GM12878 (cell line): ENCODE results near the gene RERE. TPM values are rescaled to one million over a fixed set of nuclear protein-coding genes. Genes with fewer than 3 reads are reported as not detected.

Experiments
- ATF7 ChIP-seq: fragments of 450-650 bp; IDR thresholded peaks from 2 replicates; pipeline ENCODE4 v1.6.1; 2016; ENCODE audit warnings: low read depth, mild to moderate bottlenecking
- CBX3 ChIP-seq: fragments of 200-600 bp; sonication (generic); IDR thresholded peaks from 2 replicates; pipeline ENCODE4 v1.6.1; 2016; ENCODE audit warnings: low read depth, borderline replicate concordance
- CEBPB ChIP-seq, 2 experiments: fragments of 150-350 bp in 1 of 2; IDR thresholded peaks; 2 replicates each; pipeline ENCODE4 v1.6.1; 2012 to 2014; ENCODE audit warnings: low read depth in 2 of 2, low read length in 2 of 2, borderline replicate concordance in 1 of 2, inconsistent platforms in 1 of 2
- ESRRA ChIP-seq: IDR thresholded peaks from 2 replicates; pipeline ENCODE4 v1.6.1; 2012; ENCODE audit warnings: mild to moderate bottlenecking, low read length, improper control_type of control experiment
- HDGF ChIP-seq: fragments of 450-650 bp; IDR thresholded peaks from 2 replicates; pipeline ENCODE4 v1.6.1; 2016; ENCODE audit warnings: antibody characterized with exemption
- IRF4 ChIP-seq: IDR thresholded peaks from 2 replicates; pipeline ENCODE4 v1.6.1; 2011; ENCODE audit warnings: low read depth, low read length
- KAT2A ChIP-seq: conservative IDR thresholded peaks from 2 replicates; pipeline ENCODE4 v1.6.1; 2011; ENCODE audit warnings: low read depth, low read length; ENCODE audit not compliant: control insufficient read depth
- MTA2 ChIP-seq: fragments of 450-650 bp; IDR thresholded peaks from 2 replicates; pipeline ENCODE4 v1.6.1; 2016; ENCODE audit warnings: low read depth, mild to moderate bottlenecking, moderate library complexity
- NBN ChIP-seq: fragments of 450-650 bp; IDR thresholded peaks from 2 replicates; pipeline ENCODE4 v1.6.1; 2016
- NFIC ChIP-seq: IDR thresholded peaks from 2 replicates; pipeline ENCODE4 v1.6.1; 2012; ENCODE audit warnings: low read depth, mild to moderate bottlenecking, inconsistent platforms, low read length, moderate library complexity
- NR2C2 ChIP-seq: IDR thresholded peaks from 2 replicates; pipeline ENCODE4 v1.6.1; 2011; ENCODE audit warnings: borderline replicate concordance, low read depth; ENCODE audit not compliant: control insufficient read depth, insufficient read length
- POLR2AphosphoS5 ChIP-seq: IDR thresholded peaks from 2 replicates; pipeline ENCODE4 v1.6.1; 2011; ENCODE audit warnings: mild to moderate bottlenecking, low read length, inconsistent platforms
- RUNX3 ChIP-seq: IDR thresholded peaks from 2 replicates; pipeline ENCODE4 v1.6.1; 2012; ENCODE audit warnings: low read length, inconsistent platforms
- SREBF1 ChIP-seq: IDR thresholded peaks from 2 replicates; pipeline ENCODE4 v1.6.1; 2012; ENCODE audit warnings: mild to moderate bottlenecking, low read length
- SRF ChIP-seq, 2 experiments: IDR thresholded peaks; 2 replicates each; pipeline ENCODE4 v1.6.1; 2011; ENCODE audit warnings: low read depth in 2 of 2, low read length in 2 of 2, mild to moderate bottlenecking in 1 of 2, moderate library complexity in 1 of 2
- WRNIP1 ChIP-seq: IDR thresholded peaks from 2 replicates; pipeline ENCODE4 v1.6.1; 2011; ENCODE audit warnings: low read depth, low read length, improper control_type of control experiment, borderline replicate concordance
- ZNF217 ChIP-seq: fragments of 450-650 bp; IDR thresholded peaks from 2 replicates; pipeline ENCODE4 v1.6.1; 2017; ENCODE audit warnings: antibody characterized with exemption, mild to moderate bottlenecking
- ZNF274 ChIP-seq: IDR thresholded peaks from one replicate; pipeline ENCODE4 v1.8.0; 2011; ENCODE audit not compliant: insufficient read length, insufficient read depth
- ZNF592 ChIP-seq: fragments of 450-650 bp; IDR thresholded peaks from 2 replicates; pipeline ENCODE4 v1.6.1; 2017; ENCODE audit warnings: mild to moderate bottlenecking, moderate library complexity
- polyA plus RNA-seq, 11 experiments: library from polyadenylated mRNA; depleted of rRNA in 4 of 11; unstranded in 6 of 11; stranded (reverse) in 5 of 11; fragments of >200 nt; fragmentation: Nextera tagmentation in 4 of 11; fragmentation: Illumina TruSeq in 1 of 11; extraction: Ambion mirVana in 4 of 11; extraction: Trizol in 1 of 11; gene quantifications; 1 replicate in 1 of 11; 2 replicates in 10 of 11; pipeline versions ENCODE4 v1.2.1 to v1.2.3, GENCODE V29; 2011 to 2016; ENCODE audit warnings: inconsistent platforms in 2 of 11, missing spikeins in 2 of 11, low read depth in 1 of 11
- total RNA-seq, 4 experiments: library from RNA; depleted of rRNA in 3 of 4; stranded (reverse); fragments of >200 nt in 3 of 4; fragmentation: Illumina TruSeq in 1 of 4; extraction: Trizol in 1 of 4; gene quantifications; 2 replicates each; pipeline versions ENCODE4 v1.2.1 to v1.2.3, GENCODE V29; 2013 to 2021
- TF ChIP-seq, protein P1 (sequence below): IDR thresholded peaks from 2 replicates; pipeline ENCODE4 v1.6.1; 2011; ENCODE audit warnings: borderline replicate concordance, low read depth, mild to moderate bottlenecking, moderate library complexity, low read length; ENCODE audit not compliant: insufficient read depth, poor library complexity, severe bottlenecking
- TF ChIP-seq, protein P2 (sequence below): IDR thresholded peaks from 2 replicates; pipeline ENCODE4 v1.6.1; 2011; ENCODE audit warnings: mild to moderate bottlenecking, low read depth, low read length, moderate library complexity; ENCODE audit not compliant: insufficient replicate concordance

Gene RERE
- total and polyA plus RNA-seq, 10 of the 15 experiments (the other 5 are each of a cell fraction or from before 2014, with no cell fraction given) = 5.2 to 60.5 (median 20.2) TPM

- TF ChIP-seq SRF (IDR thresholded peaks at IDR 0.05; ENCODE audit: low read depth in 2 of 2, low read length in 2 of 2) = no peak
- no peak; the same call in 1 of the 2 replicates for TF ChIP-seq MTA2
- no peak for TF ChIP-seq KAT2A
- TF ChIP-seq CBX3 = no peak
- no peak for TF ChIP-seq ATF7
- TF ChIP-seq RUNX3 = no peak
- no peak for TF ChIP-seq IRF4
- TF ChIP-seq POLR2AphosphoS5 = peak; percentile 30; the same call in 1 of the 2 replicates
- TF ChIP-seq ESRRA = no peak
- TF ChIP-seq ZNF217 = no peak
- TF ChIP-seq WRNIP1 = no peak
- TF ChIP-seq HDGF = no peak
- TF ChIP-seq, protein P1, sequence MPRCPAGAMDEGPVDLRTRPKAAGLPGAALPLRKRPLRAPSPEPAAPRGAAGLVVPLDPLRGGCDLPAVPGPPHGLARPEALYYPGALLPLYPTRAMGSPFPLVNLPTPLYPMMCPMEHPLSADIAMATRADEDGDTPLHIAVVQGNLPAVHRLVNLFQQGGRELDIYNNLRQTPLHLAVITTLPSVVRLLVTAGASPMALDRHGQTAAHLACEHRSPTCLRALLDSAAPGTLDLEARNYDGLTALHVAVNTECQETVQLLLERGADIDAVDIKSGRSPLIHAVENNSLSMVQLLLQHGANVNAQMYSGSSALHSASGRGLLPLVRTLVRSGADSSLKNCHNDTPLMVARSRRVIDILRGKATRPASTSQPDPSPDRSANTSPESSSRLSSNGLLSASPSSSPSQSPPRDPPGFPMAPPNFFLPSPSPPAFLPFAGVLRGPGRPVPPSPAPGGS = no peak
- TF ChIP-seq NBN = no peak
- no peak for TF ChIP-seq ZNF274
- TF ChIP-seq ZNF592 = no peak
- no peak for TF ChIP-seq NR2C2
- no peak for TF ChIP-seq CEBPB (IDR thresholded peaks at IDR 0.05; ENCODE audit: borderline replicate concordance in 1 of 2, low read depth in 2 of 2, low read length in 2 of 2)
- no peak for TF ChIP-seq SREBF1
- TF ChIP-seq, protein P2, sequence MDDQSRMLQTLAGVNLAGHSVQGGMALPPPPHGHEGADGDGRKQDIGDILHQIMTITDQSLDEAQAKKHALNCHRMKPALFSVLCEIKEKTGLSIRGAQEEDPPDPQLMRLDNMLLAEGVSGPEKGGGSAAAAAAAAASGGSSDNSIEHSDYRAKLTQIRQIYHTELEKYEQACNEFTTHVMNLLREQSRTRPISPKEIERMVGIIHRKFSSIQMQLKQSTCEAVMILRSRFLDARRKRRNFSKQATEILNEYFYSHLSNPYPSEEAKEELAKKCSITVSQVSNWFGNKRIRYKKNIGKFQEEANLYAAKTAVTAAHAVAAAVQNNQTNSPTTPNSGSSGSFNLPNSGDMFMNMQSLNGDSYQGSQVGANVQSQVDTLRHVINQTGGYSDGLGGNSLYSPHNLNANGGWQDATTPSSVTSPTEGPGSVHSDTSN = no peak
- no peak for TF ChIP-seq NFIC
Measured at GRCh38 chr1:8701794-8702471, 115.5 kb downstream of the RERE start (continued).
